Right hindlimb (tissue), 1 donor: ENCODE measurements around the gene IFIT3.
"Not testable (repeated sequence)": the region's sequence is repeated elsewhere in the genome, so short reads cannot be mapped to it uniquely, and the experiment has no call there.

Experiments used
- DNase-seq: peaks from one replicate; pipeline ENCODE4 v3.0.0-alpha.2; 2018

IFIT3 gene

DNA sequence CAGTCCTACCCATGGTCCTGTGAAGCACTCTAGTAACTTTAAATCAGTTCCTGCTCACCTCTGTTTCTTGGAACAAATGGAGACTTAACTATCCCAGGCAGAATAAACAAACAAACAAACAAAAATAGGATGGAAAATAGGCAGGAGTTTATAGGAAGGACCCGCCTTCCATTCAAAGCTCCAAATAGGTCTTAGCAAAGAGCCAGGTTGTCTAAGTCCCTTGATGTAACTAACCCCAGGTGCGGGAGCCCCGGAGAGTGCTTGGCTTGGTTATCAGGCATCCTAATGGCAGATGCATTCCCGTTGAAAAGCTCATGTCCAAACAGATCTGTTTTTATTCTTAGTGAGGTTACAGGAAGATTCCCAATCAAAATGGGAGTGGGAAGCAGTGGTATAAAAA, 23.8 kb upstream of the IFIT3 start:
- no peak for DNase-seq

DNA sequence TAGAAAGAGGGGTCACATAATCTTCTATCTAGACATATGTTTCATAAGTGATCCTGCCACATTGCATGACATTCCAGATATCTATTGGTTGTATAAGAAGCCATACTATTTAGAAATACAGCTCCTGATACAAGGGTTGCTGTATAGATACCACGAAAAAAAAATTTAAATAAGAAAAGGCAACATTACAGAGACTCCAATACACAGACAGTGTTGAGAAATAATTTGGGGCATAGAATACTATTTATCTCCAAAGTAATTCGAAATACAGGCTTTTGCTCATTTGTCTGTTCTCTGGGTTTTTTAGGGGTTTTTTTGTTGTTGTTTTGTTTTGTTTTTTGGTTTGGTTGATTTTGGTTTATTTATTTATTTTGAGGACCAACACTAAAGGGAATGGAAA, 23.4 kb upstream of the IFIT3 start:
- no peak for DNase-seq

DNA sequence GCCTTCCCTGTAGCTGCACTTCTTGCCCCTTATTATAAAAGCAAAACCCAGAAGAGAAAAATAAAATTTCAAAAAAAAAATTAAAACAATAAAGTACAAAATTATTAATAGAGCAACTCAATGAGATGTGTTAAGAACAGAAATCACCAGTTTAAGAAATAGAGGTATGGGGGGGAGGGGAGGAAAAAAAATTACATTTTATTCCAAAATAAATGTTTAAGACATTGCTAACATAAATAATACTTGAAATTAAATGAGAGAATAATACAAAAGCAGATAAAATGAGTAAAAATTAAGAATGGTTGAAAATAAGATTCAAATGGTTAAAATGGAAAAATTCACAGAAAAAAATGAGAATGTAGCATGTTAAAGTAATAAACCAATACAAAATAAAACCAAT, 22.9 kb upstream of the IFIT3 start:
- no peak for DNase-seq

DNA sequence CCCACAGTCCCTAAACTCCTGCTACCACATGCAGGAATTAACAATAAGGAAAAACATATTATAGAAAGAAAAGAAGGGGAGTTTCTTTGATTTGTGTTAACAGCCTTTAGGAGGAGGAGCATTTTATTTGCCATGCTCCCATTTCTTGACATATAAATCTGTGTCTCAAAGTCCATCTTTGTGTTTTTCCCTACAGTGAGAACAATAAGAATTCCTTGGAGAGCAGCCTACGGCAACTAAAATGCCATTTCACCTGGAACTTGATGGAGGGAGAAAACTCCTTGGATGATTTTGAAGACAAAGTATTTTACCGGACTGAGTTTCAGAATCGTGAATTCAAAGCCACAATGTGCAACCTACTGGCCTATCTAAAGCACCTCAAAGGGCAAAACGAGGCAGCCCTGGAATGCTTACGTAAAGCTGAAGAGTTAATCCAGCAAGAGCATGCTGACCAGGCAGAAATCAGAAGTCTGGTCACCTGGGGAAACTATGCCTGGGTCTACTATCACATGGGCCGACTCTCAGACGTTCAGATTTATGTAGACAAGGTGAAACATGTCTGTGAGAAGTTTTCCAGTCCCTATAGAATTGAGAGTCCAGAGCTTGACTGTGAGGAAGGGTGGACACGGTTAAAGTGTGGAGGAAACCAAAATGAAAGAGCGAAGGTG, 21.9 kb upstream of the IFIT3 start:
- DNase-seq, result no peak

DNA sequence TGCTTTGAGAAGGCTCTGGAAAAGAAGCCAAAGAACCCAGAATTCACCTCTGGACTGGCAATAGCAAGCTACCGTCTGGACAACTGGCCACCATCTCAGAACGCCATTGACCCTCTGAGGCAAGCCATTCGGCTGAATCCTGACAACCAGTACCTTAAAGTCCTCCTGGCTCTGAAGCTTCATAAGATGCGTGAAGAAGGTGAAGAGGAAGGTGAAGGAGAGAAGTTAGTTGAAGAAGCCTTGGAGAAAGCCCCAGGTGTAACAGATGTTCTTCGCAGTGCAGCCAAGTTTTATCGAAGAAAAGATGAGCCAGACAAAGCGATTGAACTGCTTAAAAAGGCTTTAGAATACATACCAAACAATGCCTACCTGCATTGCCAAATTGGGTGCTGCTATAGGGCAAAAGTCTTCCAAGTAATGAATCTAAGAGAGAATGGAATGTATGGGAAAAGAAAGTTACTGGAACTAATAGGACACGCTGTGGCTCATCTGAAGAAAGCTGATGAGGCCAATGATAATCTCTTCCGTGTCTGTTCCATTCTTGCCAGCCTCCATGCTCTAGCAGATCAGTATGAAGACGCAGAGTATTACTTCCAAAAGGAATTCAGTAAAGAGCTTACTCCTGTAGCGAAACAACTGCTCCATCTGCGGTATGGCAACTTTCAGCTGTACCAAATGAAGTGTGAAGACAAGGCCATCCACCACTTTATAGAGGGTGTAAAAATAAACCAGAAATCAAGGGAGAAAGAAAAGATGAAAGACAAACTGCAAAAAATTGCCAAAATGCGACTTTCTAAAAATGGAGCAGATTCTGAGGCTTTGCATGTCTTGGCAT, 21.1 kb upstream of the IFIT3 start:
- no peak for DNase-seq

DNA sequence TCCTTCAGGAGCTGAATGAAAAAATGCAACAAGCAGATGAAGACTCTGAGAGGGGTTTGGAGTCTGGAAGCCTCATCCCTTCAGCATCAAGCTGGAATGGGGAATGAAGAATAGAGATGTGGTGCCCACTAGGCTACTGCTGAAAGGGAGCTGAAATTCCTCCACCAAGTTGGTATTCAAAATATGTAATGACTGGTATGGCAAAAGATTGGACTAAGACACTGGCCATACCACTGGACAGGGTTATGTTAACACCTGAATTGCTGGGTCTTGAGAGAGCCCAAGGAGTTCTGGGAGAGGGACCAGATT, 20.6 kb upstream of the IFIT3 start:
- no peak for DNase-seq

DNA sequence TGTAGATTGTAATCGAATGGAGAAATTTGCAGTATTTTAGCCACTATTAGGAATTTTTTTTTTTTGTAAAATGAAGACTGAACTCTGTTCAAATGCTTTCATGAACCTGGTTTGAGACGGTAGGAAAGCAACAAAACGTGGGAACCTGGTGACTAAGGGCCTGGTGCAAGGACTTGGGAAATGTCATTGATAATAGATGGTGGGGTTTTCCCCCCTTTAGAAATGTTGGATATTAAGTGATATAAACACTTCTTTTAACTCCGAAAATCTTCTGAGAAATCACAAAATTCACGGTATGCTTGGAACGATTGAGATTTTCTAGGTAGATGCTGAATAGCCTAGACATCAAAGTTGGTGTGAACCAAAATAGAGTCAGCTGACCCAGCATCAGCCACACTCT, 19.5 kb upstream of the IFIT3 start:
- DNase-seq, result no peak

DNA sequence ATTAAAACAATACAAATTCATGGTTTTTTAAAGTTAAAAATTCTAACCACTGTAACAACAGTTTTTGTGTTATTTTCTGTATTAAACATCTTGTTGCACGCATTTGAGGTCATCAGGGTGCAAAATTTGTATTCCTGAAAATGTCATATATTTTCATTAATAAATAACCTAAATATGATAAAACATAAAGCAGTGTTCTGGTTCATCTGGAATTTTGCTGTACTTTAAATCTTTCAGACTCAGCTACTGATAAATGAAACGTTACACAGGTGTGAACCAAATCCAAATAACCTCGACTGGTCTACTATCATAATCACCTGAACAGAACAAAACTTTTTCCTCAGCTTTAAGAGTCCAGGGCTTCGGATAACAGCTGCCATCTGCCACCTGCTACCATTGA, 19.1 kb upstream of the IFIT3 start:
- DNase-seq, result no peak

DNA sequence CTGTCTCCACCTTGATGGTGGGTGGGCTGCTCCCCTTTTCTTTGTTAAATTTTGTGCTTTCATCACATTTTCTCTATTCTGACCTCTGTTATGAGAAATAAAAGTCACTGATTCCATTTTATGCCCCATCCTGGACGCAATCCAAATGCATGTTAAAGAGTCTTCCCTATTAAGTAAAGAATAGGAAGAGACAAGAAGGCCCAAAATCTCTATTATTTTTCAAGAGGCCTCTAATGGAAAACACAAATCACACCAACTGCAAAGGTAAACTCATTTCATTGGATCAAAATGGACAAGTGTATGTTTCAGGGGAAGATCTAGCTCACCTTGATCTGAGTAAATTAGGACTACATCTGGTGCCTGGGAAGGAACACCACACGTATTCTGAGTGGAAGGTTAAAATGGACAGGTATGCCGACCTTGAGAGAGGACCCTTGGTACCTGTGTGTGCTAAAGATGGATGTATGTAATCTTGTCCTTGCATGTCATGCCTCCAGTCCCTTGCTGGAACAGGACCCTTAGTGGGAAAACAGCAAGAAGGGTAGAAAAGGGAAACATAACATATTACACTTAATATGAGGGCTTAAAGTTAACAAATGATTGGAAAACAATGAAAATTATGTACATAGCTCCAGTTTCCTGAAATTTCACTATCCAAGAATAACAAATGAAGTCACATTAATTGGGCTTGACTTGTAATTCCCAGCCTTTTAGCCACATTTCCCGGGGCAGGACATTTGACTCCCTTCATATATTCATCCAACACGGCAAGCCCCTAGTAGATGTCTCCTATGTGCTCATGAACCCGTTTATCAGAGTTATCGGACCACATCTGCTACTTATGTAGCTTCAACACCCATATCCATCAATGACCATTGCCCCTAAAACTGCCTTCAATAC, 18.4 kb upstream of the IFIT3 start:
- no peak for DNase-seq

DNA sequence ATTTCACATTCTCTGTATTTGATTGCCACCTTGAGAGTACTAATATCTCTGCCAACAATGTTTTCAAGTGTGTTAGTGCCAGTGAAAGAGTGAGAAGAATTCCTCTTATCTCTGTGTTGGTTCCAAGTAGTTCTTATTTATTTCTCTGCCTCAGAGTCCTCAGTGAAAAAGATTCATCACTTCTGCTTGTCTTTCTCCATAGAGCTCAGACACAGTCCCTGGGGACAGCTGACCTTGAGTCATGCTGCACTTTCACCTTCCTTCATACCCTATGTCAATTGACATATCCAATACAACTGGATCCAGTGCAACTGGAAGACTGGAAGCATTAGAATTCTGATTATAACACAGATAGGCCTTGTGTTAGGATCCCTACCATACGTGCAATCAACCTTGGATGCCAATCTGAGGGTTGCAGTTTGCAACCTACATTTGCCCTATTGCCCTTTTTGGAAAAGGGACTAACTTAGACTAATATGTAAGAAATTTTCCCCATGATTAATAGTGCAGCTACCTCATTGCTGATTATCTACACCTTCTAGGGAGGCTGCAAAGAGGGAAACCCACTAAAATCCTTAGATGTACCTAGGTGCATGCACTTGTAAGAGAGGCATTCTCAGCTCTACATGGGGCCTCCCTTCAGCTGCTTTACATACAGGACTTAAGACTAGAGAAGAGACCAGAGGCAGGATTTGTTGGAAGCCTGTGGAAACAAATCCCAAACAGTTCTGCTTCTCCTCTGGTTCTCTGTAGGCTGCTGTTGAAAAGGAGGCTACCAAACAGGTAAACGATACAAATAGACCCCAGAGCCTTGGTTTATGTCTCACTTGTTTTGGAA, 17.5 kb upstream of the IFIT3 start:
- no peak for DNase-seq

DNA sequence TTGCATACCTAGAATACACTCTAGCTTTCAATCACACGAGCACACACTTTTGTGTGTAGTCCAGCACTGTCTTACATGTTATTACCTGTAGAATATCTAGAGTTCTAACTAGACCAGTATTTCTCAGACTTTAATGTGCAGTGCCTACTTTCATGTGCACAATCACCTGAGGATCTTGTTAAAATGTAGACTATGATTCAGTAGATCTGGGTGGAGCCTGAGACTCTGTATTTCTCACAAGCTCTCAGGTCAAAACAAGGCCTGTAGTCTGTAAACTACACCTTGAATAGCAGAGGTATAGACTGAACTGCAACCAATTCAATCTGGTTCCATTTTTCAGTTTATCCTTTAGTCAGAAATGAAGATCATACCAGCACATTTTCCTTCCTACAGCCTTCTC, 14.8 kb upstream of the IFIT3 start:
- DNase-seq, result no peak

DNA sequence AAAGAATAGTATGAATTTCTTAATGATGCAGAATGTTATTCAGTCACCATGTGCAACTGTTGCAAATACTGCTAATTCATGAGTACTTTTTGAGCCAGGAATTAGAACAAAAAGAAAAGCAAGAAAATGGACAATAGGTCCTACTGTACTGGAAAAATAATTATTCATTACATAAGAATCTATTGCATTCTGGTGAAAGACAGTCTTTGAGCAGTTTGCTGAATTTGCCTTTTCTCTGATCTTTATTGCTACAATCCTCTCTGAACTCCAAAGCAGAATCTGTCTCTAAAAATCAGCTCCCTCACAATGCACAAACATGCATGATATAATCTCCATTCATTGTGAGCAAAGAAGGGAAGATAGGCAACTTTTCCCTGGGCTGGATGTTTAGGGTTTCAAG, 13.1 kb upstream of the IFIT3 start:
- DNase-seq, result no peak

DNA sequence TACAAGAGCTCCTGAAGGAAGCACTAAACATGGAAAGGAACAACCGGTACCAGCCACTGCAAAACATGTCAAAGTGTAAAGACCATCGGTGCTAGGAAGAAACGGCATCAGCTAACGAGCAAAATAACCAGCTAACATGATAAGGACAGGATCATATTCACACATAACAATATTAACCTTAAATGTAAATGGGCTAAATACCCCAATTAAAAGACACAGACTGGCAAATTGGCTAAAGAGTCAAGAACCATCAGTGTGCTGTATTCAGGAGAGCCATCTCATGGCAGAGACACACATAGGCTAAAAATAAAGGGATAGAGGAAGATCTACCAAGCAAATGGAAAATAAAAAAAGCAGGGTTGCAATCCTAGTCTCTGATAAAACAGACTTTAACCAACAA, 9.8 kb upstream of the IFIT3 start:
- not testable (repeated sequence) for DNase-seq

DNA sequence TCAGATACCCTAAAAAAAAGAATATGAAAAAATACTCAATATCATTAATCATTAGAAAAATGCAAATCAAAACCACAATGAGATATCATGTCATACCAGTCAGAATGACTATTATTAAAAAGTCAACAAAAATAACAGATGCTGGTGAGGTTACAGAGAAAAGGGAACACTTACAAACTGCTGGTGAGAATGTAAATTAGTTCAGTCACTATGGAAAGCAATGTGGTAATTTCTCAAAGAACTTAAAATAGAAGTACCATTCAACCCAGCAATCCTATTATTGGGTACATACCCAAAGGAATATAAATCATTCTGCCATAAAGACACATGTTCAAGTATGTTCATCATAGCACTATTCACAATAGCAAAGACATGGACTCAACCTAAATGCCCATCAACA, 2.7 kb upstream of the IFIT3 start:
- not testable (repeated sequence) for DNase-seq

DNA sequence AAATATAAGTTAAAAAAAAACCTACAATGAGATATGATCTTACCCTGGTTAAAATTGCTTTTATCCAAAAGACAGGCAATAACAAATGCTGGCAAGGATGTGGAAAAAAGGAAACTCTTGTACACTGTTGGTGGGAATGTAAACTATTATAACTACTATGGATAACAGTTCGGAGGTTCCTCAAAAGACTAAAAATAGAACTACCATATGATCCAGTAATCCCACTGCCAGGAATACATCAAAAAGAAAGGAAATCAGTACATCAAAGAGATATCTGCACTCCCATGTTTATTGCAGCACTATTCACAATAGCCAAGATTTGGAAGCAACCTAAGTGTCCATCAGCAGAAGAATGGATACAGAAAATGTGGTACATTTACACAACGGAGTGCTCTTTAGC, 1.9 kb upstream of the IFIT3 start:
- not testable (repeated sequence) for DNase-seq

DNA sequence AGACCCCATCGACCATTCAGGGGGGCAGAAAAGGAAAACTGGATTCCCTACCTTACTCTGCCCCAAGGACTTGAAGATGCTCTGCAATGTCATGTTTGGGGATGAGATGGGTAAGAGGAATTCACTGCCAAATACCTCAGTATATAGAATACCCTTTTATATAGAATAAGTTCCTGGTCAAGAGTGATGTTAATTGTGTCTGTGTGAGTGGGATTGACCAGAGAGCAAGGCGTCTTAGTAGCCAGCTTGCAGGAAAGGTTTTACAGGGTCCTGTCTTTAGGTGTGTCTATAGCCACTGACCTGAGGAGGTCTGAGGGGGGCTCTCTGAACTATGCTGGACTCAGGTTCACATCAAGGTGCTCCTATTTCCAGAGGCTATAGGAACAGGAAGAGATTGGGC, 1.4 kb downstream of the IFIT3 start:
- DNase-seq, result no peak

DNA sequence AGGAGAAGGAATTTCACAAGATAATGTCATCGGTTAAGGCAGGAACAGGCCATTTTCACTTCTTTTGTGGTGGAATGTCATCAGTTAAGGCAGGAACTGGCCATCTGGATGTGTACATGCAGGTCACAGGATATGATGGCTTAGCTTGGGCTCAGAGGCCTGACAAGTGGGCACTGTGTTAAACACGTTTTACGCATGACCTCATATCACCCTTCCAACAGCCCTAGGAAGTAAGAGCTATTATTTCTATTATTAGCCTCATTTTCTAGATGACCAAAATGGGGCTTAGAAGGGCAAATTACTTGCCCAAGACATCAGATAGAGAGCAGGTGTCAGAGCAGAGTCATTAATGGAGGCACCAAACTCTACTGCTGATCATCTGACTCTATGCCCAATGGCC, 2.2 kb downstream of the IFIT3 start:
- DNase-seq, result not testable (repeated sequence)

DNA sequence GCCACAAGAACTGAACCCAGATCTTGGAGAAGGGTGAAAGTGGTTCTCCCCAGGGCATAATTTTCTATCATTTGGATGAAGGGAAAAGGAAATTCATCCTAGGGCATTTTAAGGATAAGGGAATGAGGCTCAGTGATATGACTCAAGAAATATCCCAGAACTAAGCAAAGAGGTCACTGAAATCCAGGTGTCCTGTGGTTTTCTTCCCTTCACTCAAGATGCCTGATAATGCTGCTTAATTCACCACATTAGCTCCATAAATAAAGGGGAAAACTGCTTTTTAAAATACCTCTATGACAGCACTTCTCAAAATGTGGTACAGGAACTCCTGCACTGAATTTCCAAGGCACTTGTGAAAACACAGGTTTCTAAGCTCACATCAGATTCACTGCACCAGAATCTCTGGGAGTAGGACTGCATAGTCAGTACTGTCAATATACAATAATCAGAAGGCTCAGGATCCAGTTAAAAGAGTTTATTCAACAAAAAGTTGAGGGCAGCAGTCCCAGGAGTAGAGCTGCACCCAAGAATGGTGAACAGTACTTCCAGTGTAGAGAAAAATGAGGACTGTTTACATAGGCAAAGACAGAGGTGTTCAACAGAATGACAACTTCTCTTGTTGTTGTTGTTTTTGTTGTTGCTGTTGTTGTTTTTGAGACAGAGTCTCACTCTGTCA, 2.9 kb downstream of the IFIT3 start:
- DNase-seq, result no peak

DNA sequence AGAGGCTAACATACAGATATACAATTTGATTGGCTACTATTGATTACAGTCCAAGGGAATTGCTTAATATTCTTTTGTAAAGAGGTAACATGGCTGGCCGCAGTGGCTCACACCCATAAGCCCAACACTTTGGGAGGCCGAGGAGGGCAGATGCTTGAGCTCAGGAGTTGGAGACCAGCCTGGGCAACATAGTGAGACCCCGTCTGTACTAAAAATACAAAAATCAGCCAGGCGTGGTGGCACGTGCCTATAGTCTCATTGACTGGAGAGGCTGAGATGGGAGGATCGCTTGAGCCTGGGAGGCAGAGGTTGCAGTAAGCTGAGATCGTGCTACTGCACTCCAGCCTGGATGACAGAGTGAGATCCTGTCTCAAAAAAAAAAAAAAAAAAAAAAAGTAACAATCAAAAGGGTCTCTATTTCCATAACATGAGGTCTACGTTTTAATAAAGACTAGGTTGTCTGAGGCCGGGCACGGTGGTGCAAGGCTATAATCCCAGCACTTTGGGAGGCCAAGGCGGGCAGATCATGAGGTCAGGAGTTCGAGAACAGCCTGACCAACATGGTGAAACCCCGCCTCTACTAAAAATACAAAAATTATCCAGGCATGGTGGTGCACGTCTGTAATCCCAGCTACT, 3.8 kb downstream of the IFIT3 start:
- DNase-seq, result not testable (repeated sequence)

DNA sequence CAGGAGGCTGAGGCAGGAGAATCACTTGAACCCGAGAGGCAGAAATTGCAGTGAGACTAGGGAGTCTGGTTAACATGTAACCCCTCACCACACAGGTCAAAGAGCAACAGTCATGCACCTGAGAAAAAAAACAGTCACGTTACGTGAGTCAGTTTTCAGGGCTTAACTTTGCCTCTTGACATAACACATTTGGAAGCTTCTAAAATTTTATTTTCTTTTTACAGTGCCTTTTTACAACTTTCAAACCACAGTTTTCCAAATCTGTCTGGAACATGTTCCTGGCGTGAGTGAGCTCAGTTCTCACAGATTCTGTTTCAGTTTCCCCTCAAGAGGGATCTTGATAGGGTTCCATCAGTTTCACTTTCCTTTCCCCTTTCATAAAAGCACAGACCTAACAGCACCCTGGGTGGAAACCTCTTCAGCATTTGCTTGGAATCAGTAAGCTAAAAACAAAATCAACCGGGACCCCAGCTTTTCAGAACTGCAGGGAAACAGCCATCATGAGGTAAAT, 4.4 kb downstream of the IFIT3 start:
- DNase-seq, result peak; percentile 45

DNA sequence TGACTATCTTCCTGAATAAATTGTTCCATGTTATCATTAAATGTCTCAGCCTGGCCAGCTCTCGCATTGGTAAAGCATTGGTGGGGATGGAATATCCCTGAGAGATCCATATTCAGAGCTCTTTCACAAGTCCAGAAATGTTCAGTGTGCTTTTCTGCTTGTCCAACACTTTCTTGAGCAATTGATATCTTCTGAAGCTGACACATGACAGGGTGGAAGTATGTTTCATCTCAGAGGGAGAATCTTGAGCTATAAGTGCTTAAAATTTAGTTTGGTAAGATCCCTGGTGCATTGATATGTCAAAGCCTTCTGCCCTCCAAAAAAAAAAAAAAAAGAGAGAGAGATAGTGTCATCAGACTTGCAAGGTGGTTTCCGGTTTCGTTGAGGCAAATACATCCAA, 7.4 kb downstream of the IFIT3 start:
- no peak for DNase-seq

DNA sequence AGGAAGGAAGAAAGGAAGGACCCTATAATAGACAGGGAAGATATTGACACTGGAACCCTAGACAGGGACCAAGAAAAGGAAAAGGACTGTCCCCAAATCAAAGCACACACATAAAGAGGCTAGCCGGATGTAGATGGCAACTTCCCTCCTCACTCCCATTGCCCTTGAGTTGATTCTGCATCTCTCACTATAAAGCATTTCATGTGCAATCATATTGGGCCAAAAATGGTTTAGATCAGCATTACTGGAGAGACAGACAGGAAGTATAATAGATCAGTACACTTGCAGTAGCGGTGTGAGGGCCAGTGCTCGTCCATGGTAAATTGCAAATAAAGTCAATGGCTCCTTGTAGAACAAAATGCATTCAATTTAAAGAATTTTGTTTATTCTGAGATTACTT, 8.4 kb downstream of the IFIT3 start:
- no peak for DNase-seq
